OCI-M2 (cell line): ENCODE measurements around the gene TPM1.

Source experiments
- DNase-seq: peaks from one replicate; lab custom pipeline; 2025; ENCODE audit not compliant: unreplicated experiment; lab: John Stamatoyannopoulos, UW

Gene TPM1

GRCh38 chr15:63052961-63053698 lies 10.6 kb downstream of the TPM1 start:
- DNase-seq, result no peak

- DNase-seq, result no peak
Measured at GRCh38 chr15:63054281-63054683, 11.7 kb downstream of the TPM1 start.

DNA sequence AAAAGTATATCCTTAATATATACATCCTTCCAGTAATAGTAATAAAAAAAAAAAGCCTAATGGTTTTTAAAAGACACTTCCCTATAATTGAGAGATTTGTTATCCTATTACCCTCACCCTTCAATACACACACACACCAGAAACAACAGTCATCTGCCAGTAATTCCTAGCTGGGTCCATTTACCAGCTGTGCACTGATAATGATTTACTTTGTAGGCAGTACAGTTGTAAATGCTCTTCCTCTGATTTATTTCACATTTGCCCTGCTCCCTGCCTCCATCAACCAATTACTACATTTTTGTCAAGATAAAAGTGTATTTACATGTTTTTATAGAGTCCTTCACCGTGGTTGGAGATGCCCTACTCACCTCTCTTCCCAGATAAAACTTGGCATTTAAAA lies 12.4 kb downstream of the TPM1 start:
- DNase-seq, result no peak

DNA sequence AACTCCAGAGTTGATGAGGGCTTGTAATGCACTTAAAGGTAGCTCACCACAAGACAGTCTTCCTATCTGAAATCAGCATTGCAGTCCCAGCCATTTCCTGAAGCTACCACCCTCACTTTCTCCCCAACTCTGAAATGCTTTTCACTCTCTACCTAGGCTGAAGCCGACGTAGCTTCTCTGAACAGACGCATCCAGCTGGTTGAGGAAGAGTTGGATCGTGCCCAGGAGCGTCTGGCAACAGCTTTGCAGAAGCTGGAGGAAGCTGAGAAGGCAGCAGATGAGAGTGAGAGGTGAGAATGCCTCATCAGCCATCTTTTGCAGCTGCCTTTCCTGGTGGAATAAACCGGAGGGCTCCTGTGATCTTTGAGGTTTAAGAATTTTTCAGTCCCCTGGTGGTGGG lies 14.3 kb downstream of the TPM1 start:
- no peak for DNase-seq

DNA sequence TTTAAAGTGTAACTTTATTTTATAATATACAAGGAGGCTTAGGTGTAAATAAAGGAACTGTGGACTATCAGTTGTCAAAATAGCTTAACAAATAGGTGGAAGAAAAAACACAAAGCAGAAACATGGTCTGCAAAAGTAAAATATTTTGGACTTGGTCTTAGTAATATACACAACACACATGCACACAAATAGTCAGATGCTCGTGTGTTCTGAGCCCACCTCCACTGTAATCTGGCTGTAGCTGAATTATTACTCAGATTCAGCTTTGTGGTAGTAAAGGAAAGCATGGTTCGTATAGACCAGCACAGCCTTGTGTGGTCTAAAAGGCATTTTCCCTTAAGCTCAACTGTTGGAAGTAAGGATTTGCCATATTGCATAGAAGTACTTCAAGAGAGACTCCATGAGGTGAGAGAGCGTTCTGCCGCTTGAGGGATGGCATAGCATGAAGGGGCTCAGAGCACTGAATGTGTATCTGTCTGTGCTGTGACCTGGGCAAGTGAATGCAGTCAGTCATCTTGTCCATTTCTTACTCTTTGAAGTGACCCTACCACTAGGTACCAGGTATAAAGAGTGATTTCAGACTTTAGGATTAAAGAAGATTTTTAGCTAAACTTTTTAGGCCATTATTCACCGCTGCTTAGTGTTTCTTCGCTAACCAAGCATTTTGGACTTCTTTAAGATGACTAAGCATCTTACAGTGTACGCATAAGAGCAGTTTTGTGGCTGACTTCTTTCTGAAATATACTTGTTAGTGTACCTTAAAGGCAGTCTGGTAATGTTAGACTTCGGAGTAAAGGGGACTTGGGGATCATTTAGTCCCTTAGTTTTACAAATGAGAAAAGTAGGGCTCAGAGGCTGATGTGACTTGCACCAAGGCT lies 15.2 kb downstream of the TPM1 start:
- DNase-seq, result no peak

- no peak for DNase-seq
Measured at GRCh38 chr15:63059075-63059474, 16.5 kb downstream of the TPM1 start.

GRCh38 chr15:63059573-63060216 lies 17.1 kb downstream of the TPM1 start:
- no peak for DNase-seq

GRCh38 chr15:63060699-63061098 lies 18.2 kb downstream of the TPM1 start:
- no peak for DNase-seq

DNA sequence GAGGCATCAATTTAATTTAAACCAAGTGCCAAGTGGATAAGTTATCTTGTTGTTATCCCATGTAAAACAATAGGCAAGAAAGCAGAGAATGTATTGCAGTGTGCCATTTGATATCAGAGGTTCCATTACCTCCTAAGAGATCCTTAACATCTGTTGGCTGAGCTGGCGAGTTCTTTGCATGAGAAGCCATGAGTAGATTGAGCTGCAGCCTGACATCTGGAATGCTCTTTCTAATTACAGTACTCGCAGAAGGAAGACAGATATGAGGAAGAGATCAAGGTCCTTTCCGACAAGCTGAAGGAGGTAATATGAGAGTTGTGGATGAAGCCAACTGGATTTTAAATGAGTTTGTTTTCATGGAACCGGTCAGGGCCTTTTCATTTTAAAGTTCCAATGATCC lies 19.4 kb downstream of the TPM1 start:
- DNase-seq, result no peak

DNA sequence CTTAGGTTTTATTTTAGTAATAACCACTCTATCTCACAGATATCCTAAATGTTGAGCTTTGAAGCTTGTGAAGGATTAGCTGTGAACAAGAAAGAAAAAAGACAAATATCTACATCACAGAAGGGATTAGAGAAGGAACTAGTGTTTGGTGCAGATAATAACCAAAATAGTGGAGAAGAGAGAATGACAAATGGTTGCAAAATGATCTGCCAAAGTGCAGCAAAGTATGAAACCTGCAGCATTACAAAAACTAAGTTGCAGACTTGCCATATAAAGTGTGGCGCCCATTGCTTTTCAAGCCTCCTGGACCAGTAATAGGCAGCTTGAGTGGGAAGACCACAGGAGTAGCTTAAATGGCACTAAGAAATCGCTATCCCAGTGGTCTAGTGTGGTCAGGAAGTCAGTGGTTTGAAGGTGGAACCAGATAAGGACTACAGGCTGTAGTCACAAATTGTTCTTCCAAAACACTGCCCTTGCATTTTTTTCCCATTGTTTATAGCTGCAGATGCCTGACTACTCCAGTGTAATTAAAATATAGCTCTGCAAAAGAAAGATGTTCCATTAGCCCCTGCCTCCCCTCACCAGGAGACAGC lies 20.7 kb downstream of the TPM1 start:
- peak; percentile 22 for DNase-seq

- DNase-seq, result no peak
Measured at GRCh38 chr15:63063877-63064409, 21.4 kb downstream of the TPM1 start.

- DNase-seq, result no peak
Measured at GRCh38 chr15:63065262-63066221, 23.0 kb downstream of the TPM1 start.

GRCh38 chr15:63066272-63066671 lies 23.7 kb downstream of the TPM1 start:
- no peak for DNase-seq

- DNase-seq, result no peak
Measured at GRCh38 chr15:63067306-63067705, 24.8 kb downstream of the TPM1 start.

DNA sequence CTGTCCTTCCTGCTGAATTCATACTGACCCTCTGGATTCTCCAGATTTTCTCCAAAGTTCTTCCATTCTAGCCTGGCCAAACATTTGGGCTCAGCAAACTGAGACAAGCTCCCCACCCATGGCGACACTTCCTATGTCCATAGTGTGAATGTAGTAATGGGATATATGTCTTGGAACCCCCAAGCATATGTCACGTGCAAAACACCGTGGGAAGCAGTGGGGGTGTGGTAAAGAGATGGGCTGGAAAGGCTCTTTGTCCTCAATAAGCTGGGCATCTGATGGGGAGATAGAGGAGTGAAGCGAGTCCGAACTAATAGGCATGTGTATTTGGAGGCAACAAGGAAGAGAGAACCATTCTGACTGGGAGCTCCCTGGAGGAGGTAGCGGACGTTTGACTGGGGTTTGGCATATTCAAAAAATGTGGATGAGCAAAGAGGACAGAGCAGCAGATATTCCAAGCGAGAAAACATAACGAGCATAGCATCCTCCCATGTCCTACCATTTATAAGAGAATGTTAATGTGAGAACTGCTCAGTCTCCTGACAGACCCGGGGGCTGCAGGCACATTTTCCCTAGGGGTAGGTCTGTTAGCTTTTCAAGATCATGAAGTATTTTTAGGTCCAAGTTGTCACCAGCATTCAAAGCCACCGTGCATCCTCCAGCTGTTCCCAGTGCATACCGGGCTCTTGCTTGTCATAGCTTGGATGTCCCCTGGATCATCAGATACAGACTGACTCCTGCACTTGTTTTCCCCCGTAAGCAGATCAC lies 25.6 kb downstream of the TPM1 start:
- no peak for DNase-seq

DNA sequence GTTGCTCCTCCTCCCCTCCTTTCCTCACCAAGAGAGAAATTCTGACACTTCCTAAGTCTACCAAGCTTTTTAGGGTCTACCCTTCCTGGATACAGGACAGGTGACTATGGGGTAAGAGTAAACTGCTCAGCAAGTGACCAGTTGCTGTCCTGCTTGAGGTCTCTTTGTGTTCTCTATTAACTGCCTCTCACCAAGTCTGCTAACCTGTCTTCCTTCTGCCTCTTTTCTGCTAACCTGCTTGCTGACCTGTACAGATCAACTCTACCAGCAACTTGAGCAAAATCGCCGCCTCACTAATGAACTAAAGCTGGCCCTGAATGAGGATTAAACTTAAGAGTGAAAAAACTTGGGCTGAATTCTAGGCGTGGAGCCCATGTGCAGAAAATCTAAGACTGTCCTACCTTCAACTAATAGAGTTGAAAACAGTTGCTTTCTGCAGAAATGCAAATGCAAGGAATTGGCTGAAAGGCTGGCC lies 27.1 kb downstream of the TPM1 start:
- DNase-seq, result no peak

DNA sequence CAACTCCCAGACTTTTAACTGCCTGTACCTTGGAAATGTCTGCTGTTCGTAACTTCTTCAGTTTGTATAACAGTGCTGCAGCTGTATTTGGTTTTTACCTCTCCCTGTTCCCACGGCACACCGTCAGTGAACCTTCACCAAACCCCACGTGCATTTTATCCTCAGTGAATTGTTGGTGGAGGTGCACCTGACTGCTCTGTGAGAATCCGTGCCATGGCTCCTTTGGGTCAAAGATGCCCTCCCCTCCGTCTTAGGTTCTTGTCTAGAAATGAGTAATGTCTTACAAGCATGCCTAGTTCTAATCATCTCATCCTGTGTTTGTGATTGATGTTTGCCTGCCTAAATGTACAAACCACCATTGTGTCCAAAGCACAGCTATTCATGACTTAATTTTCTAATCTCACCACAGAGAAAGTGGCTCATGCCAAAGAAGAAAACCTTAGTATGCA lies 28.2 kb downstream of the TPM1 start:
- DNase-seq, result no peak

GRCh38 chr15:63071288-63071909 lies 28.9 kb downstream of the TPM1 start:
- no peak for DNase-seq
